HG03039 (cell line): ENCODE measurements around the gene CYSLTR1.
A peak's percentile ranks its signal among the peaks of the same experiment; 100 is the strongest.
"Not testable (repeated sequence)": the region's sequence is repeated elsewhere in the genome, so short reads cannot be mapped to it uniquely, and the experiment has no call there.

ENCODE experiments used
- ATAC-seq: cut with Tn5 transposase; IDR thresholded peaks from one replicate; pipeline ENCODE4 v1.9.1; 2021; ENCODE audit warnings: mild to moderate bottlenecking, moderate library complexity; ENCODE audit not compliant: unreplicated experiment

CYSLTR1 gene

GRCh38 chrX:78327370-78328086 is at the start of gene CYSLTR1:
TSS of gene CYSLTR1 (minus strand) at chrX:78327611. CDS start at chrX:78273746, 53,865 bp downstream.
- peak; percentile 35 for ATAC-seq

- no peak for ATAC-seq
Observed at GRCh38 chrX:78377186-78377585, 49.8 kb upstream of the CYSLTR1 start.

- no peak for ATAC-seq
Observed at GRCh38 chrX:78375894-78376293, 48.5 kb upstream of the CYSLTR1 start.

- ATAC-seq = no peak
Observed at GRCh38 chrX:78366576-78366975, 39.2 kb upstream of the CYSLTR1 start.

GRCh38 chrX:78357342-78358055 is 30.1 kb upstream of the CYSLTR1 start:
- ATAC-seq = no peak

- ATAC-seq = peak; percentile 86
Observed at GRCh38 chrX:78333521-78333920, 6.1 kb upstream of the CYSLTR1 start.

- ATAC-seq = no peak
Observed at GRCh38 chrX:78331708-78332107, 4.3 kb upstream of the CYSLTR1 start.

- ATAC-seq = no peak
Observed at GRCh38 chrX:78330540-78330939, 3.1 kb upstream of the CYSLTR1 start.

- no peak for ATAC-seq
Observed at GRCh38 chrX:78330068-78330467, 2.7 kb upstream of the CYSLTR1 start.

GRCh38 chrX:78329486-78329885 is 2.1 kb upstream of the CYSLTR1 start:
- no peak for ATAC-seq

- ATAC-seq = no peak
Observed at GRCh38 chrX:78326401-78326800, 1.0 kb downstream of the CYSLTR1 start.

GRCh38 chrX:78322863-78323262 is 4.5 kb downstream of the CYSLTR1 start:
- ATAC-seq = no peak

GRCh38 chrX:78321809-78322208 is 5.6 kb downstream of the CYSLTR1 start:
- ATAC-seq = peak; percentile 84

GRCh38 chrX:78316265-78316664 is 11.1 kb downstream of the CYSLTR1 start:
- ATAC-seq = no peak

GRCh38 chrX:78315745-78316144 is 11.7 kb downstream of the CYSLTR1 start:
- no peak for ATAC-seq

GRCh38 chrX:78314561-78314960 is 12.8 kb downstream of the CYSLTR1 start:
- peak; percentile 78 for ATAC-seq

- no peak for ATAC-seq
Observed at GRCh38 chrX:78313526-78313925, 13.9 kb downstream of the CYSLTR1 start.

- no peak for ATAC-seq
Observed at GRCh38 chrX:78307665-78308064, 19.7 kb downstream of the CYSLTR1 start.

GRCh38 chrX:78303086-78303485 is 24.3 kb downstream of the CYSLTR1 start:
- no peak for ATAC-seq

GRCh38 chrX:78300933-78301332 is 26.5 kb downstream of the CYSLTR1 start:
- not testable (repeated sequence) for ATAC-seq

GRCh38 chrX:78283511-78283910 is 43.9 kb downstream of the CYSLTR1 start:
- ATAC-seq = no peak

- ATAC-seq = no peak
Observed at GRCh38 chrX:78237127-78237526, 90.3 kb downstream of the CYSLTR1 start.
